NCI-H187 treated with DMSO at 0.1 percent for 48 hours (cell line): ENCODE results near the gene MAML2.

ENCODE experiments used
- DNase-seq: peaks from one replicate; lab custom pipeline; 2025; lab: John Stamatoyannopoulos, UW

Gene MAML2

GRCh38 chr11:96125400-96125799, 217.6 kb downstream of the MAML2 start:
- no peak for DNase-seq

DNA sequence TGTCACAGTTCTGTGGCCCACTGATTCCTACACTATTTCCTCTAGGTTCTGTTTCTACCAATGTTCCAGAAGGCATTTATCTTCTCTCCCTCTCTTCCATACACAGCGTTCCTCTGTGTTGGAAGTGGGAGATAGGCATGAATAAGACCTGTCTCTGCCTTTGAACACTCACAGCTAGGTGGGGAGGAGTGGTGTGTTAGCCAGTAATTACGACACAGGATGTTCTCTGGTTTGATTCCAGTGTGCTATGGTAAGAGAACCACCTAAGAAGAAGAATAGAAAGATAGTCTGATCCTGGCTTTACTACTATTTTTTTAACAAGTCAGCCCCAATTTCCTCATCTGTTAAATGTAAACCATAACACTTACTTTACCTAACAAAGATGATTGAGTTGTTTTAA, 218.8 kb downstream of the MAML2 start:
- DNase-seq, result no peak

DNA sequence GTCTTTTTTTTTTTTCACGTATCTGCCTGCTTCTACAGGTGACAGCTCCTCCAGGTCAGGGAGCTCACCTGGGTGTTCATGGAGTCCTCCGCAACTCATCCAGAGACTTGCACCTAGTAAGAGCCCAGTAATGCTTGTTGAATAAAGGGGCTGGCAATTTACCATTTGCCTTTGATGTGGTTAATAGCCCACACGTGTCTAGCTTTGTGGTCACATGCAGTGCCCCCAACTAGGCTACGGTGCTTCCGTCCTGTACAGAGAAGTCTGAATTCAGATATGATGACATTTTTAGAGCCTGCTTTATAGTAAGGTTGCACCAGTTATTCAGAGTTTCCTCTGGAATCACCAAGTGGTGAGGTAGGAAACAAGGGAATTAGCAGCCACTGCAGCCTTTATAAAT, 219.7 kb downstream of the MAML2 start:
- DNase-seq, result no peak

- DNase-seq, result peak; percentile 46
These were observed 220.4 kb downstream of the MAML2 start for GRCh38 chr11:96122601-96123074.

- DNase-seq, result no peak
These were observed 223.8 kb downstream of the MAML2 start for GRCh38 chr11:96119211-96119610.

GRCh38 chr11:96116376-96116775, 226.6 kb downstream of the MAML2 start:
- no peak for DNase-seq

GRCh38 chr11:96114178-96115064, 228.6 kb downstream of the MAML2 start:
- peak; percentile 26 for DNase-seq

- no peak for DNase-seq
These were observed 229.8 kb downstream of the MAML2 start for GRCh38 chr11:96113193-96113681.

- DNase-seq, result no peak
These were observed 230.5 kb downstream of the MAML2 start for GRCh38 chr11:96112192-96113128.

DNA sequence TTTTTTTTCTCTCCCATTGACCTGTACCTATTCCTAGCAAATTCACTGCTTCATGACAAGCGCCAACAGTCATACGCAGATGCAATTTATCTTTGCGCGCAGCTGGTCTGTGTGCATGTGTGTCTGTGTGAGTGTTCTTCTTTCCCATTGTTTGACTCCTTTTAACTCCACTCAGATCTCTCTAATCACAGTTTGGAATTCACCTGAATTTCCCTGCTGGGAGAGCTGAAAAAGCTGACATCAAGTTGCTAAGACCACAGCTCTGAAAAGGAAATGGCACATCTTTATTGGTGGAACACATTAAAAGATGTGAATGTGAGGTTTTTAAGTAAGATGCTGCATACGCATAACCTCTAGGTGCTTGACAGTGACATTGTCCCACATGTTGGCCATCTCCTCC, 231.7 kb downstream of the MAML2 start:
- DNase-seq, result no peak

GRCh38 chr11:96110302-96110701, 232.7 kb downstream of the MAML2 start:
- DNase-seq, result no peak

DNA sequence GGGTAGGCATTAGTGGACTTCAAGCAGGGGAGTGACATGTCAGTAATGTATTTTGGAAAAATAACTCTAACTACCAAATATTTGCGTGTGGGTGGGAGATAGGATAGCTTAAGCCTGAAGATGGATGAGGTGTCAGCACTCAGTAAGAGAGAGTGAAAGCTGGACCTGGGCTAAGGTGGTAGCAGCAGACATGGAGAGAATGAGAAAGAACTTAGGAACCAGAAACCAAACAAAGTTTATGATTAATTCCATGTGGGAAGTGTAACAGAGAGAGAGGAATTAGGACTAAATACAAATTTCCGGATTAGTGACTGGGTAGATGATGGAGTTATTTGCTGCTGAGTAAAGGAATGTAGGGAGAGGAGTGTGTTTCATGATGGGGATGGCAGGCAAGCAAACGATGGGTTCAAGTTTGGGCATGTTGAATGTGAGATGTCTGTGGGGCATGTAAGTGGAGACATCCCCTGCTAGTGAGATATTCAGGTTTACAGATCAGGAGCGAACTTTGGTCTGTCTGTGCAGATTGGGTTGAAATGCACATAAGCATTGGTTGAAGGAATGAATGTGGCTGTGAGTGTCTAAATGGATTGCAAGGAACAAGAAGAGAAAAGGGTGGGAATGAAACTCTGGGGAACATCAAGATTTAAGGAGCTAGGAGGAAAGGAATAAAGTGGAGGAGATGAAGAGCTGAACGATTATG, 233.5 kb downstream of the MAML2 start:
- no peak for DNase-seq

DNA sequence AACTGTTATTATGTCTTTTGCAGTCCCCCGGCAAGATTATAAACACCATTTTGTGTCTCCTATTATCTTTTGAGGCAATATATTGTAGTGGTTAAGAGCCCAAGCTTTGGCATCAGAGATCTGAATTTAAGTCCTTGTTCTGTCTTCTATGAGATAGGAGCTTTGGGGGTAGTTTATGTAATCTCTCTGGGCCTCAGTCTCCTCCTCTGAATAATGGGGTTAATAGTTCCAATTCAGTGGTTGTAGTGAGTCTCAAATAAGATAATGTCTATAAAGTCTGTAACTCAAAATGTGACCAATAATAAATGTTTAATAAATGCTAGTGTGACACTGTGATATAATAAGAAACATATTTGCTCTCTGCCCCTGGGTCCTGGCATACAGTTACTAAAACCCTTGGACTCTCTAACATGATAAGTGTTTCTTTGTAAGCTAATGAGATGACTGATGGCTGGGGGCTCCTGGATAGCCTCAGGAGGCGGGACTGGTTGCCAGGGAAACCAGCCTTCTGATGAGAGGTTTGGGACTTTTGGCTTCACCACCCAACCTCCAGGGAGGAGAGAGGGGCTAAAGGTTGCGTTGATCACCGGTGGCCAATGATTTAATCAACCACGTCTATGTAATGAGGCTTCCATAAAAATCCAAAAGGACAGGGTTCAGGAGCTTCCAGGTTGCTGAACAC, 235.7 kb downstream of the MAML2 start:
- DNase-seq, result no peak

GRCh38 chr11:96106645-96107044, 236.3 kb downstream of the MAML2 start:
- DNase-seq, result no peak

DNA sequence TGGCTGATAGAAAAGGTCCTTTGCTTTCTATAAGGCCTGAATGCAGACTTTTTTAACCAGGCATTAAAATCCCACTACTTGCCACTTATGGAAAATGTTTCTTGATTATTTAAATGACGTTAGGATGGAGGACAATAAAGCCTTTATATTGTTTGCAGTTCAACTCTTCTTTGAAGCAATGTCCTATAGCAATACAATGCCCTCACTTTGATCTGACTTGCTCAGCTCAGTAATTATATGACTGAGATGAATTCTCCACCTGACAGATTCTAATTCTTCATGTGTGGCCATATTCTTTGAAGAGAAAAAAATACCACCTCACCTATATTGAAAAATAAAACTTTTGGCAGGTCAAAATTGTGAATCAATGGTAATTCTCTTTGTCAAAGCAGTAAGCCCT, 237.1 kb downstream of the MAML2 start:
- DNase-seq, result no peak

GRCh38 chr11:96105197-96105895, 237.6 kb downstream of the MAML2 start:
- no peak for DNase-seq

GRCh38 chr11:96104496-96104895, 238.5 kb downstream of the MAML2 start:
- DNase-seq, result no peak

GRCh38 chr11:96103721-96104120, 239.3 kb downstream of the MAML2 start:
- no peak for DNase-seq

GRCh38 chr11:96103102-96103501, 239.9 kb downstream of the MAML2 start:
- no peak for DNase-seq

GRCh38 chr11:96102664-96103078, 240.3 kb downstream of the MAML2 start:
- no peak for DNase-seq

DNA sequence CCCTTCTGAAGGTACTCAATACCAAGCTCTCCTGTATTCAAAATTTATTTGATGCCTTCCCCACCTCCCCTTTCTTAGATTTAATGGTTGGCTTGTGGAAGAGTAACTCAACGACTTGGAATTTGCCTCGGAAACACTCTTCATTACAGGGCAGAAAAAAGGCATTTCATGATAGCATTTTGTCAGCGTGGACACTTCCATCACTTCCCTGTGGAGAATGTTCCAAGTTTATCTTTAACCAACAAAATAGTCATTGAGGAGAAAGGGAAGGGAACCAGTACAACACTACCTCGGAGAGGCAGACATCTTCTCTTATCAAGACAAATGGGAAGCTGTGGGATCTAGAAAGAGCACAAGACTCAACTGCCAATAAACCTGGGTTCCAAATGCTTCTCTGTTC, 241.8 kb downstream of the MAML2 start:
- no peak for DNase-seq
